A673 (cell line): Measurements from ENCODE around the gene TSPAN13. TPM values are rescaled to one million over a fixed set of nuclear protein-coding genes. Genes with fewer than 3 reads are reported as not detected.

Source experiments
- BruUV-seq: library from RNA; stranded (reverse); fragments of 400-500 nt; replicated peaks from 2 replicates; lab custom pipeline; 2021; lab: Mats Ljungman, UMichigan
- CTCF ChIA-PET: fragments of 300-600 bp; sonication (Branson Sonifier 250); formaldehyde crosslinking; loops from one replicate; lab custom pipeline; 2022; ENCODE audit warnings: antibody characterized with exemption; lab: Charles Lee
- POLR2A ChIA-PET: fragments of 300-600 bp; sonication (Branson Sonifier 250); formaldehyde crosslinking; loops from one replicate; lab custom pipeline; 2022; ENCODE audit warnings: antibody characterized with exemption; ENCODE audit not compliant: low non-redundant PET; lab: Charles Lee
- DNase-seq: peaks from one replicate; pipeline ENCODE4 v3.0.0-alpha.2; 2015; ENCODE audit warnings: low spot score
- H3K27ac ChIP-seq: fragments of 200-600 bp; sonication (generic); 2 replicates; pipeline ENCODE4 v1.5.1; 2016; ENCODE audit warnings: mixed run types, low read depth, mild to moderate bottlenecking, mixed read lengths, antibody characterized with exemption, low read length; ENCODE audit not compliant: poor library complexity, severe bottlenecking
- H3K27me3 ChIP-seq: fragments of 200-600 bp; sonication (generic); replicated peaks from 2 replicates; pipeline ENCODE4 v1.6.1; 2017; ENCODE audit warnings: mixed run types, low read depth, mild to moderate bottlenecking, mixed read lengths, antibody characterized with exemption, low read length; ENCODE audit not compliant: insufficient read depth, poor library complexity
- H3K36me3 ChIP-seq: fragments of 200-600 bp; sonication (generic); 2 replicates; pipeline ENCODE4 v1.6.1; 2016; ENCODE audit warnings: mixed run types, mild to moderate bottlenecking, mixed read lengths, antibody characterized with exemption, low read length; ENCODE audit not compliant: insufficient read depth, poor library complexity, severe bottlenecking
- H3K4me1 ChIP-seq: fragments of 200-600 bp; sonication (generic); 2 replicates; pipeline ENCODE4 v1.6.1; 2017; ENCODE audit warnings: mixed run types, mild to moderate bottlenecking, mixed read lengths, antibody characterized with exemption, low read length; ENCODE audit not compliant: insufficient read depth, poor library complexity, severe bottlenecking
- H3K4me3 ChIP-seq: fragments of 200-600 bp; sonication (generic); 2 replicates; pipeline ENCODE4 v1.5.1; 2016; ENCODE audit warnings: low read depth, mixed run types, mild to moderate bottlenecking, mixed read lengths, low read length; ENCODE audit not compliant: poor library complexity, severe bottlenecking
- H3K9me3 ChIP-seq: fragments of 200-600 bp; sonication (generic); 2 replicates; pipeline ENCODE4 v1.6.1; 2016; ENCODE audit warnings: mixed run types, low read depth, mild to moderate bottlenecking, mixed read lengths, antibody characterized with exemption, low read length; ENCODE audit not compliant: poor library complexity, severe bottlenecking
- CTCF ChIP-seq: fragments of 300-800, 200-600 bp; sonication (generic); conservative IDR thresholded peaks from 2 replicates; pipeline ENCODE4 v1.5.1; 2017; ENCODE audit warnings: low read depth, mild to moderate bottlenecking, antibody characterized with exemption, low read length, moderate library complexity, mixed read lengths
- EZH2 ChIP-seq: fragments of 200-600 bp; sonication (generic); IDR thresholded peaks from 2 replicates; pipeline ENCODE4 v1.6.1; 2017; ENCODE audit warnings: borderline replicate concordance, low read depth, mild to moderate bottlenecking, mixed read lengths, antibody characterized with exemption, low read length; ENCODE audit not compliant: poor library complexity, severe bottlenecking
- intact Hi-C: fragments of 100-400 bp; cut with micrococcal nuclease; formaldehyde crosslinking; loops from one replicate; pipeline ENCODE4 v1.10.0; 2022; ENCODE audit not compliant: unreplicated experiment
- total RNA-seq: library from RNA; stranded (reverse); gene quantifications from 2 replicates; pipeline ENCODE4 v1.2.3, GENCODE V29; 2021

The TSPAN13 gene
- total RNA-seq, 1 experiment from 2014 or later = 157 TPM

- no peak for DNase-seq
- no TSS peak for BruUV-seq
- Histone ChIP-seq H3K4me3 (no peak overlapping the region), H3K27me3 (no peaks in the 10 kb centered on the region), H3K4me1 (peaks cover 5% of the 10 kb centered on the region), H3K9me3 (no peaks in the 10 kb centered on the region), H3K27ac (no peak overlapping the region), H3K36me3 (no peaks in the 10 kb centered on the region)
- ChIA-PET POLR2A (no interaction called here), CTCF (no interaction called here)
- no peak for TF ChIP-seq EZH2
- no peak for TF ChIP-seq CTCF
- intact Hi-C loops = no loop called here
Observed at GRCh38 chr7:16822029-16822428, 68.5 kb downstream of the TSPAN13 start.

- intact Hi-C loops = no loop called here
- no peak overlapping the region for H3K4me3 ChIP-seq
- no peak overlapping the region for H3K27ac ChIP-seq
Observed at GRCh38 chr7:16826060-16826459, 72.5 kb downstream of the TSPAN13 start.

GRCh38 chr7:16833373-16833772, 79.8 kb downstream of the TSPAN13 start:
- Histone ChIP-seq H3K4me3 (no peak overlapping the region), H3K36me3 (no peaks in the 10 kb centered on the region), H3K9me3 (no peaks in the 10 kb centered on the region), H3K4me1 (no peaks in the 10 kb centered on the region), H3K27me3 (no peaks in the 10 kb centered on the region), H3K27ac (no peak overlapping the region)
- no peak for TF ChIP-seq EZH2
- no peak for TF ChIP-seq CTCF
- no peak for DNase-seq
- ChIA-PET CTCF (no interaction called here), POLR2A (no interaction called here)
- intact Hi-C loops = no loop called here
- BruUV-seq = no TSS peak

More at GRCh38 chr7:16826060-16826459, 72.5 kb downstream of the TSPAN13 start:
- H3K4me1 ChIP-seq = no peaks in the 10 kb centered on the region
- no peaks in the 10 kb centered on the region for H3K9me3 ChIP-seq
- no peaks in the 10 kb centered on the region for H3K27me3 ChIP-seq
- BruUV-seq = no TSS peak
- TF ChIP-seq CTCF (no peak), EZH2 (no peak)
- no peak for DNase-seq
- no peaks in the 10 kb centered on the region for H3K36me3 ChIP-seq
- POLR2A ChIA-PET = no interaction called here
- CTCF ChIA-PET = no interaction called here

Other genes starting within 250 kb of the TSPAN13 start
- not detected in 2 replicates for gene LRRC72, start 226.9 kb upstream of the TSPAN13 start, total RNA-seq
- gene ANKMY2, start 108.0 kb upstream of the TSPAN13 start, total RNA-seq = 24.3 and 30.5 TPM in 2 replicates
- 173 and 175 TPM in 2 replicates for gene BZW2, start 107.6 kb upstream of the TSPAN13 start, total RNA-seq
- gene AGR2, start 51.2 kb downstream of the TSPAN13 start, total RNA-seq = not detected in 2 replicates
- gene AGR3, start 128.2 kb downstream of the TSPAN13 start, total RNA-seq = not detected in 2 replicates